Neural progenitor cell (in vitro differentiated cells): ENCODE data around the gene DUS3L. TPM values are rescaled to one million over a fixed set of nuclear protein-coding genes. Genes with fewer than 3 reads are reported as not detected.
A peak's percentile ranks its signal among the peaks of the same experiment; 100 is the strongest.

Source experiments
- DNase-seq: peaks from one replicate; pipeline ENCODE4 v3.0.0-alpha.2; 2016; ENCODE audit warnings: low spot score
- H2AFZ ChIP-seq: fragments of 200-600 bp; sonication (generic); replicated peaks from 2 replicates; pipeline ENCODE4 v1.6.1; 2016; ENCODE audit warnings: antibody characterized with exemption
- H3F3A ChIP-seq: fragments of 200-600 bp; sonication (generic); 2 replicates; pipeline ENCODE4 v1.6.1; 2016; ENCODE audit warnings: antibody characterized with exemption, low read depth
- H3K27ac ChIP-seq: fragments of 200-600 bp; sonication (generic); 2 replicates; pipeline ENCODE4 v1.5.1; 2016; ENCODE audit warnings: mild to moderate bottlenecking
- H3K27me3 ChIP-seq: fragments of 200-600 bp; sonication (generic); 2 replicates; pipeline ENCODE4 v1.6.1; 2016; ENCODE audit warnings: mild to moderate bottlenecking, moderate library complexity
- H3K36me3 ChIP-seq: fragments of 200-600 bp; sonication (generic); 2 replicates; pipeline ENCODE4 v1.5.1; 2016
- H3K4me1 ChIP-seq: fragments of 200-600 bp; sonication (generic); 2 replicates; pipeline ENCODE4 v1.6.1; 2016; ENCODE audit warnings: mixed run types
- H3K4me2 ChIP-seq: fragments of 200-600 bp; sonication (generic); 2 replicates; pipeline ENCODE4 v1.6.1; 2016
- H3K4me3 ChIP-seq: fragments of 200-600 bp; sonication (generic); 2 replicates; pipeline ENCODE4 v1.5.1; 2016
- H3K79me2 ChIP-seq: fragments of 200-600 bp; sonication (generic); 2 replicates; pipeline ENCODE4 v1.6.1; 2016; ENCODE audit warnings: low read depth
- H3K9ac ChIP-seq: fragments of 200-600 bp; sonication (generic); 2 replicates; pipeline ENCODE4 v1.6.1; 2016
- H3K9me3 ChIP-seq: fragments of 200-600 bp; sonication (generic); 2 replicates; pipeline ENCODE4 v1.5.1; 2016; ENCODE audit warnings: low read depth
- H4K20me1 ChIP-seq: fragments of 200-600 bp; sonication (generic); 2 replicates; pipeline ENCODE4 v1.6.1; 2016; ENCODE audit warnings: low read depth
- H3K27ac Mint-ChIP-seq: 3 replicates; pipeline ENCODE4 v1.8.0; 2021; ENCODE audit warnings: mixed read lengths
- H3K27me3 Mint-ChIP-seq: 2 replicates; pipeline ENCODE4 v1.8.0; 2022; ENCODE audit warnings: low read depth, mild to moderate bottlenecking, inconsistent platforms, moderate library complexity, mixed read lengths; ENCODE audit not compliant: insufficient read depth
- H3K36me3 Mint-ChIP-seq: 3 replicates; pipeline ENCODE4 v1.8.0; 2021; ENCODE audit warnings: mixed read lengths
- H3K4me1 Mint-ChIP-seq: 3 replicates; pipeline ENCODE4 v1.8.0; 2021; ENCODE audit warnings: mixed read lengths
- H3K4me3 Mint-ChIP-seq: 3 replicates; pipeline ENCODE4 v1.8.0; 2021; ENCODE audit warnings: mild to moderate bottlenecking, moderate library complexity, mixed read lengths
- H3K9me3 Mint-ChIP-seq: 3 replicates; pipeline ENCODE4 v1.8.0; 2020; ENCODE audit warnings: mixed read lengths
- CTCF ChIP-seq: fragments of 200-600 bp; sonication (generic); IDR thresholded peaks from 2 replicates; pipeline ENCODE4 v1.5.1; 2017; ENCODE audit warnings: antibody characterized with exemption, mild to moderate bottlenecking
- EZH2 ChIP-seq: fragments of 200-600 bp; sonication (generic); IDR thresholded peaks from 2 replicates; pipeline ENCODE4 v1.6.1; 2017; ENCODE audit warnings: antibody characterized with exemption, mild to moderate bottlenecking, moderate library complexity
- EZH2phosphoT487 ChIP-seq: fragments of 200-600 bp; sonication (generic); IDR thresholded peaks from 2 replicates; pipeline ENCODE4 v1.6.1; 2017; ENCODE audit warnings: antibody characterized with exemption
- total RNA-seq: library from RNA; depleted of rRNA; stranded (reverse); fragments of >200 nt; gene quantifications from 2 replicates; pipeline ENCODE4 v1.2.3, GENCODE V29; 2015; ENCODE audit warnings: low replicate concordance

Gene DUS3L
- total RNA-seq, 1 donor from 2014 or later: 20.7 TPM

GRCh38 chr19:5775668-5776309, 15.2 kb downstream of the DUS3L start:
- Histone ChIP-seq H3F3A (no peaks in the 10 kb centered on the region), H3K79me2 (no peaks in the 10 kb centered on the region), H3K4me2 (no peak overlapping the region), H3K4me1 (no peaks in the 10 kb centered on the region), H2AFZ (no peak overlapping the region), H3K27me3 (no peaks in the 10 kb centered on the region), H4K20me1 (no peaks in the 10 kb centered on the region), H3K9me3 (no peaks in the 10 kb centered on the region), H3K36me3 (no peaks in the 10 kb centered on the region), H3K27ac (no peak overlapping the region), H3K4me3 (no peak overlapping the region), H3K9ac (no peak overlapping the region)
- Mint-ChIP-seq H3K4me3 (no peak overlapping the region), H3K9me3 (no peaks in the 10 kb centered on the region), H3K4me1 (no peaks in the 10 kb centered on the region), H3K27me3 (no peaks in the 10 kb centered on the region), H3K36me3 (no peaks in the 10 kb centered on the region), H3K27ac (no peak overlapping the region)
- DNase-seq: no peak
- TF ChIP-seq EZH2phosphoT487 (no peak), CTCF (no peak), EZH2 (no peak)

GRCh38 chr19:5774921-5775320, 16.0 kb downstream of the DUS3L start:
- Histone ChIP-seq H3K36me3 (no peaks in the 10 kb centered on the region), H3K9me3 (no peaks in the 10 kb centered on the region), H4K20me1 (no peaks in the 10 kb centered on the region), H3K79me2 (no peaks in the 10 kb centered on the region), H3K9ac (no peak overlapping the region), H3K27ac (no peak overlapping the region), H3K27me3 (no peaks in the 10 kb centered on the region), H3K4me3 (no peak overlapping the region), H3K4me1 (no peaks in the 10 kb centered on the region), H3F3A (no peaks in the 10 kb centered on the region), H3K4me2 (no peak overlapping the region), H2AFZ (no peak overlapping the region)
- DNase-seq: no peak
- TF ChIP-seq EZH2phosphoT487: no peak
- TF ChIP-seq CTCF: no peak
- TF ChIP-seq EZH2: no peak
- H3K4me1 Mint-ChIP-seq: no peaks in the 10 kb centered on the region
- H3K4me3 Mint-ChIP-seq: no peak overlapping the region
- no peak overlapping the region for H3K27ac Mint-ChIP-seq
- H3K27me3 Mint-ChIP-seq: no peaks in the 10 kb centered on the region
- no peaks in the 10 kb centered on the region for H3K9me3 Mint-ChIP-seq
- no peaks in the 10 kb centered on the region for H3K36me3 Mint-ChIP-seq

GRCh38 chr19:5773276-5773675, 17.7 kb downstream of the DUS3L start:
- DNase-seq: no peak
- no peaks in the 10 kb centered on the region for H3K27me3 ChIP-seq
- H3K4me1 ChIP-seq: no peaks in the 10 kb centered on the region
- no peak overlapping the region for H3K9ac ChIP-seq
- H3K36me3 ChIP-seq: no peaks in the 10 kb centered on the region
- H3K79me2 ChIP-seq: no peaks in the 10 kb centered on the region
- no peaks in the 10 kb centered on the region for H3K9me3 ChIP-seq
- no peaks in the 10 kb centered on the region for H3K4me1 Mint-ChIP-seq
- H3K4me3 ChIP-seq: no peak overlapping the region
- no peaks in the 10 kb centered on the region for H3K9me3 Mint-ChIP-seq
- no peak overlapping the region for H3K27ac ChIP-seq
- H3K4me2 ChIP-seq: no peak overlapping the region
- no peaks in the 10 kb centered on the region for H4K20me1 ChIP-seq
- TF ChIP-seq CTCF (no peak), EZH2 (no peak), EZH2phosphoT487 (no peak)
- no peaks in the 10 kb centered on the region for H3K27me3 Mint-ChIP-seq
- H3K4me3 Mint-ChIP-seq: no peak overlapping the region
- H3F3A ChIP-seq: no peaks in the 10 kb centered on the region
- no peak overlapping the region for H3K27ac Mint-ChIP-seq
- peak overlapping the region; percentile 2 for H2AFZ ChIP-seq
- H3K36me3 Mint-ChIP-seq: no peaks in the 10 kb centered on the region
